Suppressor macrophage treated with lipopolysaccharide for 1 hour (primary cell): ENCODE results near the gene TMPRSS11D.

Experiments
- DNase-seq, 3 donors: peaks; one replicate each; pipeline ENCODE4 v3.0.0-alpha.2; 2020 to 2022

The TMPRSS11D gene, protein sequence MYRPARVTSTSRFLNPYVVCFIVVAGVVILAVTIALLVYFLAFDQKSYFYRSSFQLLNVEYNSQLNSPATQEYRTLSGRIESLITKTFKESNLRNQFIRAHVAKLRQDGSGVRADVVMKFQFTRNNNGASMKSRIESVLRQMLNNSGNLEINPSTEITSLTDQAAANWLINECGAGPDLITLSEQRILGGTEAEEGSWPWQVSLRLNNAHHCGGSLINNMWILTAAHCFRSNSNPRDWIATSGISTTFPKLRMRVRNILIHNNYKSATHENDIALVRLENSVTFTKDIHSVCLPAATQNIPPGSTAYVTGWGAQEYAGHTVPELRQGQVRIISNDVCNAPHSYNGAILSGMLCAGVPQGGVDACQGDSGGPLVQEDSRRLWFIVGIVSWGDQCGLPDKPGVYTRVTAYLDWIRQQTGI

GRCh38 chr4:67883902-67884301 is at the start of gene TMPRSS11D:
TMPRSS11D (minus strand) TSS chr4:67884002; CDS start chr4:67883933, 69 bp downstream.
- no peak for DNase-seq

GRCh38 chr4:67933038-67933437 is 49.2 kb upstream of the TMPRSS11D start:
- DNase-seq = no peak

DNA sequence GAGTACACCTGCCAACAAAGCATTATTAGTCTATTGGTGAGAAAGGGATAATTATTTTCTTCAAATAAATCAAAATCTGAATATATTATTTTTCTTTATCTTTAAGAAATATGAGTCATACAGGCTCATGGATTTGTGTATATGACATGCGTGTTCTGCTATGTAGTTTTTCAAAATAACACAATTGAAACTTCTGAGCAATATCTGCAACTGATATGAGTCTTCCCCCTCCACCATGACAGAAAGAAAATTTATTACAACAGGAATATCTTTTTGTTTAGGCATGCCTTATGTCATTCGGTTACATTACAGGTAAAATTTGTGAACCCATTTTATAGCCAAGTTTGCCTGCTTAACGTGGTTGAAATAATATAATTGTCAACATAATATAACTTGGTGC is 47.5 kb upstream of the TMPRSS11D start:
- no peak for DNase-seq

GRCh38 chr4:67929426-67929825 is 45.6 kb upstream of the TMPRSS11D start:
- no peak for DNase-seq

DNA sequence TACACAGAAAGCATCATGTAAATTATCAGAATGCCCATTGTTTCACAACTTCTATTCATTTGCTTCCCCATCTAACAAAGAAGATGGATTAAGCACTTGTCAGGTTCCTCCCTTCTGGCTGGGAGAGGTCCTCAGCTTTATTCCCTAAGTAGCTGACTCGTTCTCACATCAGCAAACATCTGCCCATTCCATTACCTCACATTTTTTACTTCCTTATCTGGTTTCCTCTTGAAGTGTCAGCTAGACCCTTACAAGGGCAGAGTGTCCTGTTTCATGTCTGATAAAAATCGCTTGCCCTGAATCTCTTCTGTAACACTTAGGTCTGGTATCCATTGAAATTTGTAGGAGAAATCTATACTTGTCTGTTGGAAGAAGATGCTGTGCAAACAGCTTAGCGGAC is 44.7 kb upstream of the TMPRSS11D start:
- DNase-seq = peak; percentile 9 to 58 (median 22)

DNA sequence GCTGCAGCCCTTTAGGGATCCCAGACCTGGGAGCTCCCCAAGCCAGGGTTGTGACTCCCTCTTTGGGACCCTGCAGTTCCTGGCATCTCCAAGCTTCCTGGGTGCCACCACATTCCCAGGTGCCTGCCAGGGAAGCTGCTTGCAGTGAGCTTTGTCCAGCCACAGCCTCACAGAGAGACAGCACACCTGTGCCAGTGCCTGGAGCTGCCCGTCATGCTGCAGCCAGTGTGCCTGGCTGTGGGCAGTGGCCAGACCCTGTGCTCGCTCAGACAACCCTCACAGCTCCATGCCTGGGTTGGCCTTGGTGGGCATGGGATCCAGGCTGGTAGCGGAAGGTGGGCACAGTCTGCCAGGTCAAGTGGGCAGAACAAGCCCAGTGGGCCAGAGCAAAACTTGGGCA is 43.4 kb upstream of the TMPRSS11D start:
- no peak for DNase-seq

- DNase-seq = no peak
These were observed 42.7 kb upstream of the TMPRSS11D start for GRCh38 chr4:67926485-67926884.

DNA sequence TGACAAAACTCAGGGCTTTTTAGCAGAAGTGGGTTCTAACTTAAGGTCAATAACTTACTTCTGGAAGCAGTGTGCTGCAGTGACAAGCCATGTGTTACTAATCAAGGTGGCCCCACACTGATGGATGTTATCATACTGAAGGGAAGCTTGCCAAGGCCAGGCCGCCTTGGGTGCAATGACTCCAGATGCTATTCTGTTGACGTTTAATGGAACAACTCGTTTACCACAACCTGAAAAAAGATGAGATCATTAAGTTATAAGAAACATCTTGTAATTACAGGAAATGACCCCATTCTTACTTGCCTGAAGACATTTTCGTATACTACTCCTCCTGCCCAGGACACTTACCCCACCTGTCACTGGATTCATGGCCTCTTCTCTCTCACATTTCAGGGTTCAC is 38.9 kb upstream of the TMPRSS11D start:
- no peak for DNase-seq

- DNase-seq = no peak
These were observed 34.6 kb upstream of the TMPRSS11D start for GRCh38 chr4:67918428-67918827.

DNA sequence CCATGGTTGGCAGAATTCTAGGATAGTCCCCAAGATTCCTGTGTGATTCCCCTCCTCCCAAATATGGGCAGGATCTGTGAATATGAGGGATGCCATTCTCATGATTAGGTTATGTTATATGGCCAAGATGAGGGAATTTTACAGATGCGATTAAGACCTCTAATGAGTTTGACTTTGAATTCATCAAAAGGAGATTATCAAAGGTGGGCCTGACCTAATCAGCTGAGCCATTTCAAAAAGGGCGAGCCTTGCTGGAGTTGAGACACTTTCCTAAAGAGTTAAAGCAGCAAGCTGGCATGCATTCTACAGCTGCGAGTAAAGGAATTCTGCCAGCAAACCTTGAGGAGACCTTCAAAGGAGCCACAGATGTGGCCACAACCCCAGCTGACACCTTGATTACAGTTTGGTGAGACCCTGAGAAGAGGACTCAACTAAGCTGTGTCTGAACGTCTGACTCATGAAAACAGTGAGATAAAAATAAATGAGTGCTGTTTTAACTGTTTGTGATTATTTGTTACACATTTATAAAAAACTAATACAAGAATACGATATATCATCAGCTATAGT is 31.7 kb upstream of the TMPRSS11D start:
- DNase-seq = no peak

DNA sequence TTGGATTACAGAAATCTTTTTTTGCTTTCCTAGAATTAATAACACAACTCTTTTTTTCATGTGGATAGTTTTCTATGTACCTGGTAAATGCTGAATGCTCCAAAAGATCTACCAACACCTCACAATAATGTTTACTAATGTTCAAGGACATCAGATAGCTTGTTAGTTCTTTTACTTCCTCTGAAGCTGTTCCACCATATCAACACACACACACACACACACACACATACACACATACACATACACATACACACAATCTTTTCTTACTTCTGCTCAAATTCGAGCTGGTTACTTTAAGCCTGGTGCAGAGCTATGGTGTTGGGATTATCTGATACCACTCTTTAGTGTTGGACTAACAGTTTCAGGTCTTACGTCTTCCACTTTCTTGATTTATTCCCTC is 28.3 kb upstream of the TMPRSS11D start:
- no peak for DNase-seq

DNA sequence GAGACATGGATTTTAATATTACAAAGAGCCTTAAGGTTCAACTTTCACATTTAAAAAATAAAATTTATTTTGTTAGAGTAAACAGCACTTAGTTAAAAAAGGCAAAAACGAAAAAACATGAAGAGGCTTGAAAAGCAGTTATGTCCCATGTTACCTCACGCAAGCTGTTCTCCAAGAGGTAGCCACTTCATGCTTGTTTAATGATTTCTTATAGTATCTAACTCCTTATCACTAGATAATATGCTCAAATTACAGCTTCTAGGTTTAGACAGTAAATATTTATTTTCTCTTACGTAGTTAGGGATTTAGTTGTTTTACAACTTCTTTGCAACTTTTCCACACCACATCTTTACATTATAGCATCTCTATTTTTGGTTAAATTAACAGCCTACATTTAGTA is 27.8 kb upstream of the TMPRSS11D start:
- DNase-seq = no peak

DNA sequence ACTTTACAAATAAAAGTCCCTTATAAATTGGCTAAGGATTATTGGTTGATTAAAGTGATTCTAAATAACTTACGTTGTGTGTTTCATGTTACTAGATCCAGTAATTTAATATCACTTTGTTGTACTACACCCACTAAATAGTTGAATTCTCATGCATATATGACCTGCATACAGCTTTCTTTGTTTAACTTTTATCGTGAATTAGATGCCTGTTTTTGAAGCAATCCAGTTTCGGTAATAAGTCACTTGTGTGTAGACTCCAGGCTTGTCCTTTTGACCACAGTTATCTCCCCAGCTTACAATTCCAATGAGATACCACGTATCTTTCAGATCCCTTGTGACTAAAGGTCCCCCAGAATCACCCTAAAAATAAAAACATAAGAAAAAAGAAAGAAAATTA is 27.3 kb upstream of the TMPRSS11D start:
- no peak for DNase-seq

DNA sequence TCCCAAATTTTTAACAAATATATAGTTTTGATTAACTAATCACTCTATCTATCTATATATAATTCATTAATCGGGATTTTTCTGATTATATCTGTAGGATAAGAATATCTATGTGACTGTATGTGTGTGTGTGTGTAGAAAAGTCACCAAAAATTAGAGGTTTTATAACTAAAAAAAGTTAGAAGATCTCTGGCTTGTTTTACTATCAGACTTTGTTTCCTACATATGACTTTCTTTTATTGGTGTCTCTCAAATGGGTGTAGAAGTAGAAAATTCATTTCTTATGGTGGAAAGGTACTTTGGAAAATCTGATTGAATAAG is 26.7 kb upstream of the TMPRSS11D start:
- no peak for DNase-seq

- DNase-seq = peak; percentile 27 to 67 (median 66)
These were observed 26.2 kb upstream of the TMPRSS11D start for GRCh38 chr4:67909905-67910584.

DNA sequence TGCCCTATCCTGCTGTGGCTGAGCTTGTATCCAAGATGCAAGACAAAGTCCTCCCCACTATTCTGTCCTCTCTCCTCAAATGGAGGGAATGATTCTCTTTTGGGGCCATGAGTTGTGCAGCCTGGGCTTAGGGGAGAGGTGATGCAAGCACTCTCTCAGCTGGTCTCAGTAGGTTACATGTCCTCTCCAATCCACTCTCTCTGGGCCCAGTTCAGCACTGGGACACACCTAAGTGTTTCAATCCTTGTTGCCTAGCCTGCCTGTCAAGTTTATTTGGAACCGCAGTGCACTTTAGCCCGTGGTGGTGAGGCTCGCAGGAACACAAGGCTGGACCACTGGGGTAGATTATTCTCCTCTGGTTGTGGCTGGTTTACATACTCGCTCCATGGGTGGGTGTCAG is 23.8 kb upstream of the TMPRSS11D start:
- no peak for DNase-seq

- DNase-seq = peak in 1 of 3 donors; percentile 24
These were observed 15.3 kb upstream of the TMPRSS11D start for GRCh38 chr4:67899096-67899495.

DNA sequence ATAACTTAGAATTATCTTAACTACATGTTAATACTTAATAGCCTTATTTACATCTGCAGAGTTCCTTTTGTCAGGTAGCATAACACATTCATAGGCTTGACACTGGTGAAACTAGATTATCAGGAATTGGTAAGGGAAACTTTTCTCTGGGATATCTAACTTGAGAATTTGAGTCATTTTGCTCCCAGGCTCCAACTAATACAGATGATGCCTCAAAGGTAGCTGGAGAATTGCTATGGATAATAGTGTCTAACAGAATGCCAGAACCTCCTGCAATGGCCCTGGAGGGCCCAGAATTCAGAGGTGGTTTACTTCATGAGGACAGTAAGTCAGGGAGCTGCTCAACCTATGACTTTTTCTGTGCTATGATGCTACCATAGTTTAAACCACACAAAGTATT is 13.9 kb upstream of the TMPRSS11D start:
- no peak for DNase-seq

DNA sequence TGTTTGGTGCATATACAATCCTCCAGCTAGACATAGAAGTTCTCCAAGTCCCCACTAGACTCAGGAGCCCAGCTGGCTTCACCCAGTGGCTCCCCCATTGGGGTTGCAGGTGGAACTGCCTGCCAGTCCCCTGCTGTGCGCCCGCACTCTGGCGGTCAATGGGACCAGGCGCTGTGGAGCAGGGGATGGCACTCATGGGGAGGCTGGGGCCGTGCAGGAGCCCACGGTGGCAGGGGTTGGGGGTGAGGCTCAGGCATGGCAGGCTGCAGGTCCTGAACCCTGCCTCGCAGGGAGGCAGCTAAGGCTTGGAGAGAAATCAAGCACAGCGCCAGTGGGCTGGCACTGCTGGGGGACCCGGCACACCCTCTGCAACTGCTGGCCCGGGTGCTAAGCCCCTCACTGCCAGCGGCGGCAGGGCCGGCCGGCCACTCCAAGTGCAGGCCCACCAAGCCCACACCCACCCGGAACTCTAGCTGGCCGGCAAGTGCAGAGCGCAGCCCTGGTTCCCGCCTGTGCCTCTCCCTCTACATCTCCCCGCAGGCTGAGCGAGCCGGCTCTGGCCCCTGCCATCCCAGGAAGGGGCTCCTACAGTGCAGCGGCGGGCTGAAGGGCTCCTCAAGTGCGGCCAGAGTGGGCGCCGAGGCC is 12.7 kb upstream of the TMPRSS11D start:
- DNase-seq = no peak

DNA sequence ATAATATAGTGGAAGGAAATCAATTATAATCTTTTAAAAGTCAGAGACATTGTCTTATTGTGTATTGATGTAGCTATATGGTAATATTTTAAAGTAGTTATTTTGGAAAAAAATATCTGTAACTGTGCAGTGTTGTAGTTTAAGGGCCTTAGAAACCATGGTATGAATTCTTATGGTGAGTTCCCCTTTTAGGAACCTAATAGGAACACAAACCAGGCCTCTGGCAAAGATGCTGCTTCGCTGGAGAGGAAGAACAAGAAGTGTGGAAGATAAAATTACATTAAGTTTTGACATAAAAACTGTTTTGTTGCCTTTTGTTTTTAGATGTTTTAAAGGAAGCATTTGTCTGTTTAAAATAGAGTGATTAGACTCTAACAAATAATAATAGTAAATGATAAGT is 10.9 kb upstream of the TMPRSS11D start:
- DNase-seq = peak in 1 of 3 donors; percentile 21

GRCh38 chr4:67892905-67893304 is 9.1 kb upstream of the TMPRSS11D start:
- no peak for DNase-seq

GRCh38 chr4:67892253-67892652 is 8.5 kb upstream of the TMPRSS11D start:
- DNase-seq = no peak

- DNase-seq = no peak
These were observed 7.8 kb upstream of the TMPRSS11D start for GRCh38 chr4:67891645-67892044.

- peak in 2 of 3 donors; percentile 47 to 70 for DNase-seq
These were observed 2.5 kb upstream of the TMPRSS11D start for GRCh38 chr4:67886281-67886680.
